Pulmonary artery endothelial cell (primary cell): ENCODE measurements around the gene ROPN1L. TPM values are rescaled to one million over a fixed set of nuclear protein-coding genes. Genes with fewer than 3 reads are reported as not detected.

Source experiments
- DNase-seq: peaks from one replicate; pipeline ENCODE4 v3.0.0-alpha.2; 2011; ENCODE audit warnings: low read depth, low spot score
- total RNA-seq: library from RNA; depleted of rRNA; stranded (reverse); fragments of >200 nt; gene quantifications from 2 replicates; pipeline ENCODE4 v1.2.3, GENCODE V29; 2014

The ROPN1L gene
- total RNA-seq, 1 donor from 2014 or later: 0.59 TPM

GRCh38 chr5:10427978-10428377 is 13.7 kb upstream of the ROPN1L start:
- no peak for DNase-seq

- DNase-seq: no peak
Measured at GRCh38 chr5:10431415-10431814, 10.3 kb upstream of the ROPN1L start.

GRCh38 chr5:10432059-10433008 is 9.3 kb upstream of the ROPN1L start:
- no peak for DNase-seq

GRCh38 chr5:10434392-10434791 is 7.3 kb upstream of the ROPN1L start:
- no peak for DNase-seq

- no peak for DNase-seq
Measured at GRCh38 chr5:10438301-10438700, 3.4 kb upstream of the ROPN1L start.

- DNase-seq: no peak
Measured at GRCh38 chr5:10439692-10440091, 2.0 kb upstream of the ROPN1L start.

- no peak for DNase-seq
Measured at GRCh38 chr5:10440367-10440990, 1.2 kb upstream of the ROPN1L start.

- no peak for DNase-seq
Measured at GRCh38 chr5:10441992-10442435, 335 bp downstream of the ROPN1L start.

GRCh38 chr5:10442576-10442975 is 897 bp downstream of the ROPN1L start:
- no peak for DNase-seq

- no peak for DNase-seq
Measured at GRCh38 chr5:10445352-10445751, 3.7 kb downstream of the ROPN1L start.

GRCh38 chr5:10446490-10446889 is 4.8 kb downstream of the ROPN1L start:
- no peak for DNase-seq

- no peak for DNase-seq
Measured at GRCh38 chr5:10447041-10447440, 5.4 kb downstream of the ROPN1L start.

- DNase-seq: no peak
Measured at GRCh38 chr5:10448754-10449360, 7.2 kb downstream of the ROPN1L start.

- no peak for DNase-seq
Measured at GRCh38 chr5:10451137-10451824, 9.6 kb downstream of the ROPN1L start.

- DNase-seq: peak; percentile 63
Measured at GRCh38 chr5:10452768-10453331, 11.2 kb downstream of the ROPN1L start.

GRCh38 chr5:10453545-10453944 is 11.9 kb downstream of the ROPN1L start:
- no peak for DNase-seq

- DNase-seq: no peak
Measured at GRCh38 chr5:10454591-10455276, 13.1 kb downstream of the ROPN1L start.

- no peak for DNase-seq
Measured at GRCh38 chr5:10455277-10455670, 13.6 kb downstream of the ROPN1L start.

GRCh38 chr5:10456583-10457420 is 15.1 kb downstream of the ROPN1L start:
- DNase-seq: no peak
